Endodermal cell (in vitro differentiated cells): Measurements from ENCODE around the gene TRERF1. TPM values are rescaled to one million over a fixed set of nuclear protein-coding genes. Genes with fewer than 3 reads are reported as not detected.

Experiments used
- DNase-seq: peaks from one replicate; pipeline ENCODE4 v3.0.0-alpha.2; 2017
- H3K27ac ChIP-seq: 2 replicates; pipeline ENCODE4 v1.5.1; 2013; ENCODE audit warnings: mild to moderate bottlenecking, low read depth, low read length, moderate library complexity
- H3K27me3 ChIP-seq: 2 replicates; pipeline ENCODE4 v1.6.1; 2013; ENCODE audit warnings: mild to moderate bottlenecking, low read length, moderate library complexity; ENCODE audit not compliant: insufficient read depth, control insufficient read depth, poor library complexity, severe bottlenecking
- H3K36me3 ChIP-seq: 2 replicates; pipeline ENCODE4 v1.7.0; 2013; ENCODE audit warnings: mild to moderate bottlenecking, low read length, moderate library complexity; ENCODE audit not compliant: control insufficient read depth, insufficient read depth
- H3K4me1 ChIP-seq: one replicate; pipeline ENCODE4 v1.7.0; 2013; ENCODE audit warnings: low read length; ENCODE audit not compliant: control insufficient read depth, insufficient read depth
- H3K4me3 ChIP-seq: 2 replicates; pipeline ENCODE4 v1.5.1; 2013; ENCODE audit warnings: mild to moderate bottlenecking, low read length, moderate library complexity
- H3K9ac ChIP-seq: 2 replicates; pipeline ENCODE4 v1.6.1; 2013; ENCODE audit warnings: mild to moderate bottlenecking, low read length, moderate library complexity; ENCODE audit not compliant: poor library complexity, severe bottlenecking; ENCODE audit errors: extremely low read depth
- H3K9me3 ChIP-seq: 2 replicates; pipeline ENCODE4 v1.6.1; 2013; ENCODE audit warnings: mild to moderate bottlenecking, low read length, moderate library complexity; ENCODE audit not compliant: control insufficient read depth
- H3K27ac Mint-ChIP-seq: 2 replicates; pipeline ENCODE4 v1.8.0; 2020; ENCODE audit warnings: mixed read lengths
- H3K27me3 Mint-ChIP-seq: 2 replicates; pipeline ENCODE4 v1.8.0; 2021; ENCODE audit warnings: mild to moderate bottlenecking, mixed read lengths; ENCODE audit not compliant: insufficient read depth
- H3K36me3 Mint-ChIP-seq: 2 replicates; pipeline ENCODE4 v1.8.0; 2020; ENCODE audit warnings: low read depth, mixed read lengths
- H3K4me1 Mint-ChIP-seq: 2 replicates; pipeline ENCODE4 v1.8.0; 2020; ENCODE audit warnings: mixed read lengths
- H3K4me3 Mint-ChIP-seq: 2 replicates; pipeline ENCODE4 v1.8.0; 2020; ENCODE audit warnings: mild to moderate bottlenecking, moderate library complexity, mixed read lengths
- H3K9me3 Mint-ChIP-seq: 2 replicates; pipeline ENCODE4 v1.8.0; 2020; ENCODE audit warnings: mild to moderate bottlenecking, mixed read lengths
- WGBS, 2 experiments: methylation state at CpG; one replicate each; pipeline versions ENCODE4 v1.1.5 to v1.1.7; 2013; ENCODE audit warnings: missing lambda C conversion rate in 2 of 2, mixed read lengths in 1 of 2; ENCODE audit not compliant: insufficient coverage in 1 of 2, insufficient read length in 1 of 2; 5-methylcytosine and 5-hydroxymethylcytosine counted together
- total RNA-seq, 2 donors: library from RNA; stranded (reverse); fragmentation: NEBNext Ultra II Directional in 1 of 2; extraction: Animal tissue kit (Norgen Biotek cat#: 25700) in 1 of 2; gene quantifications; 2 replicates in 1 of 2; 3 replicates in 1 of 2; pipeline ENCODE4 v1.2.1, GENCODE V29; 2021
- TF ChIP-seq, protein P1 (sequence below): fragments of 200-600 bp; sonication (generic); conservative IDR thresholded peaks from 2 replicates; pipeline ENCODE4 v1.5.0; 2021; ENCODE audit warnings: antibody characterized with exemption, mild to moderate bottlenecking

TRERF1 gene
- total RNA-seq, 2 donors from 2014 or later: 4.7 to 5.3 TPM

DNA sequence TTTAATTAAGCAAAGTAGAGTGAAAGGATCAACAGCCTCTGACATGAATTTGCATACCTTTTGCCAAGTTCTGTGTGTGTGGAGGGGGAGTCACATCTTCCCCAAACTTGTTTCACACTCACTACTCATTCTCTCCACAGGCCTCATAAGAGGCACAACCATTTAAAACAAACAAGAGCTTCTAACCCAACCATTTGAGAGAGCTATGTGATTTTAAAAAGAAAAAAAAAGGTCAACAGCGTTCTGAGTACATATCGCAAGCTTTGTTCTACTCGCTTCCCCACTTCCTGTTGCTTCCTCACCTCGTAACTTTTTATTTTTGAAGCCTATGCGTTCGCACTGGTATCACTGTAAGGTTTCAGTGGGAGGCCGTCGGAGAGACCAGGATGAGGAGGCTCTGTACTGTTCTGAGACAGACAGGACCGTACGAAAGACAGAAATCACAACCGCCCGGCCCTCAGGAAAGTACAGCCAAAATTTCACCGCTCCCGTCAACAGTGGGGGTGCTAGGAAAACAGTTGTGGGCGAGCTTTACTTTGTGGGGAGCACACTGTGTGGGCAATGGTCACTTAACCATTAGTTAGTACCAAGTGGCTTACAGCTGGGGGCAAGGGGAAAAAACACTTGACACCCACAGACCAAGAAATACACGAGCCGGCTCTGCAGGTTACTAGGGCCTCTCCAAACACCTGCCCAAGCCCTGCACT lies 61.3 kb downstream of the TRERF1 start:
- H3K27ac ChIP-seq: no peak overlapping the region
- no peaks in the 10 kb centered on the region for H3K36me3 ChIP-seq
- no peak overlapping the region for H3K4me3 Mint-ChIP-seq
- H3K9me3 Mint-ChIP-seq: no peaks in the 10 kb centered on the region
- no peaks in the 10 kb centered on the region for H3K36me3 Mint-ChIP-seq
- no peaks in the 10 kb centered on the region for H3K27me3 Mint-ChIP-seq
- peak overlapping the region; percentile 56 for H3K27ac Mint-ChIP-seq
- peaks cover 17% of the 10 kb centered on the region for H3K4me1 Mint-ChIP-seq
- no peak for DNase-seq
- no peaks in the 10 kb centered on the region for H3K4me1 ChIP-seq
- H3K9ac ChIP-seq: no peak overlapping the region
- TF ChIP-seq, protein P1, sequence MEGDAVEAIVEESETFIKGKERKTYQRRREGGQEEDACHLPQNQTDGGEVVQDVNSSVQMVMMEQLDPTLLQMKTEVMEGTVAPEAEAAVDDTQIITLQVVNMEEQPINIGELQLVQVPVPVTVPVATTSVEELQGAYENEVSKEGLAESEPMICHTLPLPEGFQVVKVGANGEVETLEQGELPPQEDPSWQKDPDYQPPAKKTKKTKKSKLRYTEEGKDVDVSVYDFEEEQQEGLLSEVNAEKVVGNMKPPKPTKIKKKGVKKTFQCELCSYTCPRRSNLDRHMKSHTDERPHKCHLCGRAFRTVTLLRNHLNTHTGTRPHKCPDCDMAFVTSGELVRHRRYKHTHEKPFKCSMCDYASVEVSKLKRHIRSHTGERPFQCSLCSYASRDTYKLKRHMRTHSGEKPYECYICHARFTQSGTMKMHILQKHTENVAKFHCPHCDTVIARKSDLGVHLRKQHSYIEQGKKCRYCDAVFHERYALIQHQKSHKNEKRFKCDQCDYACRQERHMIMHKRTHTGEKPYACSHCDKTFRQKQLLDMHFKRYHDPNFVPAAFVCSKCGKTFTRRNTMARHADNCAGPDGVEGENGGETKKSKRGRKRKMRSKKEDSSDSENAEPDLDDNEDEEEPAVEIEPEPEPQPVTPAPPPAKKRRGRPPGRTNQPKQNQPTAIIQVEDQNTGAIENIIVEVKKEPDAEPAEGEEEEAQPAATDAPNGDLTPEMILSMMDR: no peak
- WGBS, 2 experiments: 87 to 89% methylated on average over 16 to 17 of the region's 17 CpGs
- no peak overlapping the region for H3K4me3 ChIP-seq
- H3K27me3 ChIP-seq: no peaks in the 10 kb centered on the region
- H3K9me3 ChIP-seq: no peaks in the 10 kb centered on the region

- DNase-seq: no peak
- Mint-ChIP-seq H3K4me1 (peaks cover 17% of the 10 kb centered on the region), H3K27ac (no peak overlapping the region), H3K9me3 (no peaks in the 10 kb centered on the region), H3K27me3 (no peaks in the 10 kb centered on the region), H3K36me3 (no peaks in the 10 kb centered on the region), H3K4me3 (no peak overlapping the region)
- no peaks in the 10 kb centered on the region for H3K36me3 ChIP-seq
- H3K4me1 ChIP-seq: no peaks in the 10 kb centered on the region
- no peak overlapping the region for H3K27ac ChIP-seq
- 80 to 83% methylated on average over 1 to 6 of the region's 6 CpGs for WGBS, 2 experiments
- no peaks in the 10 kb centered on the region for H3K9me3 ChIP-seq
- H3K9ac ChIP-seq: no peak overlapping the region
- TF ChIP-seq, protein P1: no peak
- no peak overlapping the region for H3K4me3 ChIP-seq
- H3K27me3 ChIP-seq: no peaks in the 10 kb centered on the region
These were observed 62.0 kb downstream of the TRERF1 start for GRCh38 chr6:42389736-42390135.

GRCh38 chr6:42388046-42388445 lies 63.7 kb downstream of the TRERF1 start:
- Mint-ChIP-seq H3K9me3 (no peaks in the 10 kb centered on the region), H3K36me3 (no peaks in the 10 kb centered on the region), H3K27ac (no peak overlapping the region), H3K27me3 (no peaks in the 10 kb centered on the region), H3K4me1 (peaks cover 17% of the 10 kb centered on the region), H3K4me3 (no peak overlapping the region)
- TF ChIP-seq, protein P1: no peak
- Histone ChIP-seq H3K9me3 (no peaks in the 10 kb centered on the region), H3K4me3 (no peak overlapping the region), H3K27me3 (no peaks in the 10 kb centered on the region), H3K36me3 (no peaks in the 10 kb centered on the region), H3K4me1 (no peaks in the 10 kb centered on the region), H3K9ac (no peak overlapping the region), H3K27ac (no peak overlapping the region)
- 83 to 93% methylated on average over 2 to 4 of the region's 4 CpGs for WGBS, 2 experiments
- no peak for DNase-seq
